RWPE1 (cell line): Measurements from ENCODE around the gene CAPN11.

Source experiments
- CTCF ChIA-PET: fragments of 350-600 bp; sonication (Branson Sonifier 250); formaldehyde crosslinking; extraction: SDS; loops from one replicate; lab custom pipeline; 2021; lab: Yijun Ruan, JAX
- POLR2A ChIA-PET: fragments of 400-600 bp; formaldehyde crosslinking; extraction: SDS; loops from one replicate; lab custom pipeline; 2020; ENCODE audit warnings: antibody characterized with exemption; ENCODE audit not compliant: low non-redundant PET; lab: Yijun Ruan, JAX
- DNase-seq: peaks from one replicate; pipeline ENCODE4 v3.0.0; 2012; ENCODE audit warnings: low spot score
- H3K27ac ChIP-seq: fragments of 450-650 bp; 2 replicates; pipeline ENCODE4 v1.5.1; 2017
- CTCF ChIP-seq: fragments of 450-650 bp; conservative IDR thresholded peaks from 2 replicates; pipeline ENCODE4 v1.5.1; 2017; ENCODE audit warnings: low read depth, mild to moderate bottlenecking

The CAPN11 gene

GRCh38 chr6:44145839-44146238, 12.8 kb upstream of the CAPN11 start:
- no peak for DNase-seq
- CTCF ChIA-PET = no interaction called here
- POLR2A ChIA-PET = no interaction called here
- no peak for TF ChIP-seq CTCF
- no peak overlapping the region for H3K27ac ChIP-seq

- no peak for TF ChIP-seq CTCF
- ChIA-PET POLR2A (no interaction called here), CTCF (no interaction called here)
- H3K27ac ChIP-seq = peak overlapping the region; percentile 18; the same call in 1 of the 2 replicates
- DNase-seq = no peak
Observed at GRCh38 chr6:44146685-44147084, 11.9 kb upstream of the CAPN11 start.

GRCh38 chr6:44147256-44147655, 11.4 kb upstream of the CAPN11 start:
- CTCF ChIA-PET = no interaction called here

GRCh38 chr6:44148306-44148705, 10.3 kb upstream of the CAPN11 start:
- TF ChIP-seq CTCF = no peak
- ChIA-PET POLR2A (interaction anchor here (0.6 kb wide), 1 partner anchor 260 kb away, joined by 3 read pairs; no protein-coding TSS in a partner anchor), CTCF (interaction anchor here (0.6 kb wide), 1 partner anchor 401 kb away, joined by 4 read pairs; no protein-coding TSS in a partner anchor)
- no peak overlapping the region for H3K27ac ChIP-seq
- DNase-seq = no peak

More at GRCh38 chr6:44147256-44147655, 11.4 kb upstream of the CAPN11 start:
- peak overlapping the region; percentile 18; the same call in 1 of the 2 replicates for H3K27ac ChIP-seq
- POLR2A ChIA-PET = no interaction called here
- TF ChIP-seq CTCF = no peak
- DNase-seq = no peak

GRCh38 chr6:44149369-44150012, 9.1 kb upstream of the CAPN11 start:
- ChIA-PET POLR2A (interaction anchor here (0.6 kb wide), 1 partner anchor 63 kb away, joined by 3 read pairs; no protein-coding TSS in a partner anchor), CTCF (interaction anchor here (1.6 kb wide), 1 partner anchor 53 kb away, joined by 6 read pairs; no protein-coding TSS in a partner anchor)
- no peak overlapping the region; the same call in 1 of the 2 replicates for H3K27ac ChIP-seq
- no peak for TF ChIP-seq CTCF
- DNase-seq = no peak

GRCh38 chr6:44150317-44150917, 8.2 kb upstream of the CAPN11 start:
- ChIA-PET CTCF (interaction anchor here (1.6 kb wide), 1 partner anchor 54 kb away, joined by 6 read pairs; no protein-coding TSS in a partner anchor), POLR2A (interaction anchor here (0.6 kb wide), 1 partner anchor 46 kb away, joined by 3 read pairs; no protein-coding TSS in a partner anchor)
- TF ChIP-seq CTCF = no peak
- H3K27ac ChIP-seq = no peak overlapping the region; the same call in 1 of the 2 replicates
- DNase-seq = no peak
